Glutamatergic neuron (in vitro differentiated cells): ENCODE measurements around the gene ZCCHC9. TPM values are rescaled to one million over a fixed set of nuclear protein-coding genes. Genes with fewer than 3 reads are reported as not detected.

ENCODE experiments used
- DNase-seq: peaks from one replicate; pipeline ENCODE4 v3.0.0; 2022
- H3K27ac Mint-ChIP-seq: one replicate; pipeline ENCODE4 v1.8.0; 2020; ENCODE audit warnings: mild to moderate bottlenecking, mixed read lengths, inconsistent platforms; ENCODE audit not compliant: unreplicated experiment
- H3K27me3 Mint-ChIP-seq: one replicate; pipeline ENCODE4 v1.8.0; 2020; ENCODE audit warnings: mild to moderate bottlenecking, moderate library complexity, mixed read lengths, inconsistent platforms; ENCODE audit not compliant: unreplicated experiment
- H3K36me3 Mint-ChIP-seq: one replicate; pipeline ENCODE4 v1.8.0; 2020; ENCODE audit warnings: mild to moderate bottlenecking, mixed read lengths, inconsistent platforms; ENCODE audit not compliant: unreplicated experiment
- H3K4me1 Mint-ChIP-seq: one replicate; pipeline ENCODE4 v1.8.0; 2020; ENCODE audit warnings: mild to moderate bottlenecking, low read depth, mixed read lengths, inconsistent platforms; ENCODE audit not compliant: unreplicated experiment
- H3K4me3 Mint-ChIP-seq: one replicate; pipeline ENCODE4 v1.8.0; 2020; ENCODE audit warnings: mild to moderate bottlenecking, mixed read lengths, inconsistent platforms; ENCODE audit not compliant: unreplicated experiment
- H3K9me3 Mint-ChIP-seq: one replicate; pipeline ENCODE4 v1.8.0; 2020; ENCODE audit warnings: mild to moderate bottlenecking, moderate library complexity, mixed read lengths, inconsistent platforms; ENCODE audit not compliant: unreplicated experiment
- total RNA-seq: library from RNA; stranded (reverse); fragmentation: NEBNext Ultra II Directional; extraction: Animal tissue kit (Norgen Biotek cat#: 25700); gene quantifications from one replicate; pipeline ENCODE4 v1.2.1, GENCODE V29; 2021; ENCODE audit not compliant: unreplicated experiment
- TF ChIP-seq, protein P1 (sequence below): fragments of 200-600 bp; sonication (generic); IDR thresholded peaks from one replicate; pipeline ENCODE4 v1.5.0; 2021; ENCODE audit not compliant: partially characterized antibody, unreplicated experiment

The ZCCHC9 gene
- total RNA-seq, 1 donor from 2014 or later: 14.8 TPM

- Mint-ChIP-seq H3K4me3 (no peak overlapping the region), H3K36me3 (no peaks in the 10 kb centered on the region), H3K4me1 (no peaks in the 10 kb centered on the region), H3K27me3 (no peaks in the 10 kb centered on the region), H3K27ac (no peak overlapping the region), H3K9me3 (no peaks in the 10 kb centered on the region)
- TF ChIP-seq, protein P1, sequence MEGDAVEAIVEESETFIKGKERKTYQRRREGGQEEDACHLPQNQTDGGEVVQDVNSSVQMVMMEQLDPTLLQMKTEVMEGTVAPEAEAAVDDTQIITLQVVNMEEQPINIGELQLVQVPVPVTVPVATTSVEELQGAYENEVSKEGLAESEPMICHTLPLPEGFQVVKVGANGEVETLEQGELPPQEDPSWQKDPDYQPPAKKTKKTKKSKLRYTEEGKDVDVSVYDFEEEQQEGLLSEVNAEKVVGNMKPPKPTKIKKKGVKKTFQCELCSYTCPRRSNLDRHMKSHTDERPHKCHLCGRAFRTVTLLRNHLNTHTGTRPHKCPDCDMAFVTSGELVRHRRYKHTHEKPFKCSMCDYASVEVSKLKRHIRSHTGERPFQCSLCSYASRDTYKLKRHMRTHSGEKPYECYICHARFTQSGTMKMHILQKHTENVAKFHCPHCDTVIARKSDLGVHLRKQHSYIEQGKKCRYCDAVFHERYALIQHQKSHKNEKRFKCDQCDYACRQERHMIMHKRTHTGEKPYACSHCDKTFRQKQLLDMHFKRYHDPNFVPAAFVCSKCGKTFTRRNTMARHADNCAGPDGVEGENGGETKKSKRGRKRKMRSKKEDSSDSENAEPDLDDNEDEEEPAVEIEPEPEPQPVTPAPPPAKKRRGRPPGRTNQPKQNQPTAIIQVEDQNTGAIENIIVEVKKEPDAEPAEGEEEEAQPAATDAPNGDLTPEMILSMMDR: no peak
- DNase-seq: no peak
Observed at GRCh38 chr5:81359881-81360280, 58.5 kb downstream of the ZCCHC9 start.

DNA sequence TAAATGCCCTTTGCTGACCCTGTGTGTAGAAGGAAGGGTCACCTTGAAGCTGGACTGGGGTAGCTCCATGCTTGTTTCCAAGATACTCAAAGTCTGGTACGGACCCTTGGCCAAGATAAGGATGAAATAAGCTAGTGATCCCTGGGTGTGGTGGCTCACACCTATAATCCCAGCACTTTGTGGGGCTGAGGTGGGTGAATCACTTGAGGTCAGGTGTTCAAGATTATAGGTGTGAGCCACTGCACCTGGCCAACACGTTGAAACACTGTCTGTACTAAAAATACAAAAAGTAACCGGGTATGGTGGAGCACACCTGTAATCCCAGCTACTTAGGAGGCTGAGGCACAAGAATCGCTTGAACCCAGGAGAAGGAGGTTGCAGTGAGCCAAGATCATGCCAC is 59.3 kb downstream of the ZCCHC9 start:
- Mint-ChIP-seq H3K36me3 (no peaks in the 10 kb centered on the region), H3K4me3 (no peak overlapping the region), H3K27ac (no peak overlapping the region), H3K4me1 (no peaks in the 10 kb centered on the region), H3K9me3 (no peaks in the 10 kb centered on the region), H3K27me3 (no peaks in the 10 kb centered on the region)
- DNase-seq: no peak
- TF ChIP-seq, protein P1: no peak

GRCh38 chr5:81361600-81361999 is 60.2 kb downstream of the ZCCHC9 start:
- DNase-seq: no peak
- Mint-ChIP-seq H3K4me3 (no peak overlapping the region), H3K9me3 (no peaks in the 10 kb centered on the region), H3K27me3 (no peaks in the 10 kb centered on the region), H3K4me1 (no peaks in the 10 kb centered on the region), H3K36me3 (no peaks in the 10 kb centered on the region), H3K27ac (no peak overlapping the region)
- TF ChIP-seq, protein P1: no peak

Other genes starting within 250 kb of the ZCCHC9 start
- gene CKMT2, start 68.3 kb upstream of the ZCCHC9 start, total RNA-seq: 0.81 TPM
- gene ACOT12, start 92.5 kb downstream of the ZCCHC9 start, total RNA-seq: not detected